SH-SY5Y (cell line): ENCODE results near the gene ASB4.

Experiments
- GATA2 ChIP-seq: IDR thresholded peaks from 2 replicates; pipeline ENCODE4 v1.6.1; 2011; ENCODE audit warnings: mild to moderate bottlenecking, low read depth, low read length
- GATA3 ChIP-seq: IDR thresholded peaks from 2 replicates; pipeline ENCODE4 v1.6.1; 2011; ENCODE audit warnings: low read depth, mild to moderate bottlenecking, low read length, moderate library complexity

DNA sequence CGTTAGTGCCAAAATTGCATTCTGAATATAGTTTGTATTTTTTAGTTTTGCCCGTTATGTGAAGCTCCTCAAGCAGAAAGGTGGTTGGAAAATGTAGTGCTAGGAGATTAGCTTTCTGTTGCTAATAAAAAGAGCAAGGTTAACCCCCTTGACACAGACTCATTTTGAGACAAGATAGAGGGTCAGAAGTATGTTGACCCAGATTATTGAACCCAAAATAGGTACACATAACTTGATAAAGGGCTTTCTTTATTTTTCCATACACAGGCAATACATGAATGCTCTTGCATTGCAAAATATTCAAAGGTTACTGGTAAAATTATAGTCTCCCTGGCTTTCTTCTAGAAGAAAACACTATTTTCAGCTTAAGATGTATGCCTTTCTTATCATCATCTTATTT lies 40.9 kb upstream of the ASB4 start:
- no peak for TF ChIP-seq GATA3
- no peak for TF ChIP-seq GATA2
